NCI-H510A (cell line): ENCODE results near the gene THSD4.
A peak's percentile ranks its signal among the peaks of the same experiment; 100 is the strongest.
"Not testable (repeated sequence)": the region's sequence is repeated elsewhere in the genome, so short reads cannot be mapped to it uniquely, and the experiment has no call there.

ENCODE experiments used
- DNase-seq: peaks from one replicate; lab custom pipeline; 2025; lab: John Stamatoyannopoulos, UW

Gene THSD4

DNA sequence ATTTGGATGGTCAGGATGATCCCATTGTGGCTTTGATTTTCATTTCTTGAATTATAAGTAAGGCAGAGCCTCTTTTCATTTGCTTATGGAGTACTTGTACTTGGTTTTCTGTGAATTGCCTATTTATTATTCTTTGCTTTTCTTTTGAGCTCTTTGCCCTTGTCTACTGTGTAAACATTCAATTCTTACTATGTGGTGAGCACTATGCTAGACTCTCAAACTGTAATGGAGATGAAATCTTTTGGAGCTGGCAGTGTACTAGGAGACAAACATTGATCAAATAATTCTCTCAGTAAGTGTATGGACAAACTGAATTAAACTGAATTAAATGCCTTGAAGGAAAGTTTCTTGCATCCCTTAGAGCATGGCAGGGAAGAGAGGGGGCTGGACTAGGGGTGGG is 608.1 kb downstream of the THSD4 start:
- DNase-seq = no peak

DNA sequence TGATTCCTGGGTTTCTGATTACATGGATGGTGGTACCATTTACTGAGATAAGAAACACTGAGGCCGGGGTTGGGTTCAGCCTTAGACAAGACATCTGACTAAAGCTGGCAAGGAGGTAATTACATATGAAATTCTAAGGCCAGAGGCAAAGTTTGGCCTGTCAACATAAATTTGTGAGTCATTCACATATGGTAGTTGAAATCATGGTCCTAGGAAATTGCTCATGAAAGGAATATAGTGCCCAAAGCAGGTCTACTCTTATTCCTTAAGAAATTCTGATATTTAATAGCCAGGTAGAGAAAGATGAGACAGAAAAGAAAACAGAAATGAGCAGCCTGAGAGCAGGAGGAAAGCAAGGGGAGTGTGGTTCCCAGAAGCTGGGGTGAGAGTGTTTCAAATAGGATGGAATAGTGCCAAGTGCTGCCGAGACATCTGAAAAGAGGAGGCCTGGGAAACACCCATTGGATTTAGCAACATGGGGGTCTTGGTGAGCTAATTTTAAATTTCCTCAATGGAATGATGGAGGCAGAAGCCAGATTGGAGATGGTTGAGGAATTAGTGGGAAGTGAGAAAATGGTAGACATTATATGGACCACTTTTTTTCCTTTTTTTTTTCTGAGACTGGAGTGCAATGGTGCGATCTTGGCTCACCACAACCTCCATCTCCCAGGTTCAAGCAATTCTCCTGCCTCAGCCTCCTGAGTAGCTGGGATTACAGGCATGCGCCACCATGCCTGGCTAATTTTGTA is 610.1 kb downstream of the THSD4 start:
- DNase-seq = not testable (repeated sequence)

- DNase-seq = no peak
These were observed 613.6 kb downstream of the THSD4 start for GRCh38 chr15:71728881-71729280.

- no peak for DNase-seq
These were observed 614.0 kb downstream of the THSD4 start for GRCh38 chr15:71729319-71729718.

DNA sequence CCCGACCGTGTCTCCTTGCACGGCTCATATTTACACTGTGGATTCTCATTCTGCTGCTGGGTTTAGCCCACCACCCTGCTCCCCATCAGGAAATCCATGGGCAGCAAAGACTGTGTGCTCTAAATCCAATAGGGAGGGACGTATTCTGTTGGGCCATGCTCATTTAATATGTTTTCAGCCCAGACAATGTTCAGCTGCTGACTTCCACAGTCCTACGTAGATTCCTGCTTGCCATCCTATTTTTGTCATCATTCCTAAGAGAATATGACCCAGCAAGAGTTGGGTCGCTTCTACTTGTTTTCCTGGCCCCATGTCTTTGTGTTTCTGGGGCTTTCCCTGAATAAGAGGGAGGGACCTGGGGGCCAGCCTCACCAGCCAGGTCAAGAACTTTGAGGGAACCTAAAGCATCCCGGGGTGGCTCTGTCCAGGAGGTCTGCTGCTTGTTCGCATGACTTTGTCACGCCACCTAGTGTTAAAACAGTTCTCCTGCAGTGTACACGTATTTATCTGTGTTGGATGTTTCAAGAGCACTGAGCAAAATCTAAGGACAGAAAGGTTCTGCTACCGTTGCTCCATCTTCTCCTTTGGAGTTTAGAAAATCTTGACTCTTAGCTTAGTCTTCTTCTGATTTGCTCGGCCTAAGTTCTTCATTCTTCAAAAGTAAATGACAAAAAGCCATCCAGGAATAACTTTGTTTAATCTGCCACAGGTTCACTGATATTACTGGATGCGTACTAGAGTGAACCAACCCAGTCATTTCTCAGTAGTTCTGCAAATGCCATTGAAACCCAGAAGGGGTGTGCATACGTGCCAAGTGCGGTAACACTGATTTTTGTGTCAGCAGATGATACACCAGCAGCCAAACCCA is 615.2 kb downstream of the THSD4 start:
- no peak for DNase-seq

- DNase-seq = no peak
These were observed 617.4 kb downstream of the THSD4 start for GRCh38 chr15:71732636-71733035.

- DNase-seq = no peak
These were observed 617.9 kb downstream of the THSD4 start for GRCh38 chr15:71733122-71733521.

- DNase-seq = no peak
These were observed 619.6 kb downstream of the THSD4 start for GRCh38 chr15:71734709-71735384.

GRCh38 chr15:71735385-71735757 is 620.1 kb downstream of the THSD4 start:
- DNase-seq = no peak

DNA sequence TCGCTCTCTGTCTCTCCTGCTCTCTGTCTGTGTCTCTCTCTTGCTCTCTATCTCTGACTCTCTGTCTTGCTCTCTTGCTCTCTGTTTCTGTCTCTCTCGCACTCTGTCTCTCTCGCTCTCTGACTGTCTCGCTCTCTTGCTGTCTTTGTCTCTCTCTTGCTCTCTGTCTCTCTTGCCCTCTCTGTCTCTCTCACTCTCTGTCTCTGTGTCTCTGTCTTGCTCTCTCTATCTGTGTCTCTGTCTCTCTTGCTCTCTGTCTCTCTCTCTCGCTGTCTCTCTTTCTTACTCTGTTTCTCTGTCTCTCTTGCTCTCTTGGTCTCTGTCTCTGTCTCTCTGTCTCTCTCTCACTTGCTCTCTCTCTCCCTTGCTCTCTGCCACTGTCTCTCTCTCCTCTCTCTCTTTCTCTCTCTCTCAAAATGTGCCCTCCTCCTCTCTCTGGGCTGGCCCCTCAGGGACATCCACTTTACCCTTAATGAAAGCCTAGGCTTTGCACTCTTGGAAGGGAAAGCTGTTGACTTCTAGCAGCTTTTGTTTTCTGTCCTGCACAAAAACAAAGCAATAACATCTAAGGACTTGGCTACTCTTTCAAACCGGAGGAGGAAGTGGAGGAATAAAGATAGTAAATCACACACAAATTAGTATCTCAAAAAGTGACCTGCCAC is 621.1 kb downstream of the THSD4 start:
- no peak for DNase-seq

DNA sequence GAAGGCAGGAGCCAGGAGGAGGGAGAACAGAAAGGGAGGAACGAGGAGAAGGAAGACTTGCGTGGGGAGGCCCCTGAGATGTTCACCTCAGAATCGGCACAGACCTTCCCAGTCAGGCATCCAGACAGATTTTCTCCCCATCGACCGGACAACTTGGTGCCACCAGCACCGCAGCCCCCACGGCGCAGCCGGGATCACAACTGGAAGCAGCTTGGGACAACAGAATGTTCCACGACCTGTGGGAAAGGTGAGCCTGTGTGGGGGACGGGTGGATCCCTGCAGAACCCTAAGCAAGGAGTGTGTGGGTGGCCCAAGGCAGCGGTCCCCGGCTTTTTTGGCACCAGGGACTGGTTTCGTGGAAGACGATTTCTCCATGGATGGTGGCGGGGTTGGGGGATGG is 622.5 kb downstream of the THSD4 start:
- DNase-seq = no peak

DNA sequence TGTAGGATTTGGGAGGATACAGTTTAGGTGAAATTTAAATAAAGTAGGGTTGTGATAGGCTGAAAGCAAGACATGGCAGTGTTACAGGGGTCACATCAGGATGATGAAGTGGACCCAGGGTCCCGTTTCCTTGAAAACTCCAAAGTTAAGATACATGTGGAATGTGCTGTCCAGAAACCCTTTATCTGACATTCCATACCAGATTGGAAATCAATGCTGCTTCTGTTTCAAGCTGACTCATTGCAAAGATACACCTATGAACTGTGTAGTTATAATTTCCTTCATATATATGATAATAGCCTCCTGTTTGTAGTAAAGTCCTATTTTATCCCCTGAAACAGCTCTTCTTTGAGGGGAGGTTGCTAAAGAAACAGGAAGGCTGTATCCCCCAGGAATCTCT is 624.1 kb downstream of the THSD4 start:
- no peak for DNase-seq

DNA sequence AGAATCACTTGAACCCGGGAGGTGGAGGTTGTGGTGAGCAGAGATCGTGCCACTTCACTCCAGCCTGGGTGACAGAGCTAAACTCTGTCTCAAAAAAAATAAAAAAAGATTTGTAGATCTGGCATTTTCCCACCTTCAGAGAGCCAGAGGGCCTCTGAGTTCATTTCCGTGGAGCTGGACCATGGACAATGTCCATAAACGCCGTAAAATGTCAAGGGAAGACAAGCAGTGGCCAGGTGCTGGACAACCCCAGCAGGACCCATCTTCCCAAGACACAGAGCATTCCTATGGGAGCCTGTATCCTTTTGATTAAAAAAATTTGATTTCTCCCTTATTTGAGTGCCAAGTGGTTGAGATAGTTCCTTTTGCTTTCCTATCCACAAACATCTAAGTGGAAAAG is 627.7 kb downstream of the THSD4 start:
- no peak for DNase-seq

- DNase-seq = no peak
These were observed 628.7 kb downstream of the THSD4 start for GRCh38 chr15:71743861-71744382.

GRCh38 chr15:71746719-71747118 is 631.4 kb downstream of the THSD4 start:
- DNase-seq = peak; percentile 81

GRCh38 chr15:71747128-71748083 is 632.1 kb downstream of the THSD4 start:
- DNase-seq = no peak

DNA sequence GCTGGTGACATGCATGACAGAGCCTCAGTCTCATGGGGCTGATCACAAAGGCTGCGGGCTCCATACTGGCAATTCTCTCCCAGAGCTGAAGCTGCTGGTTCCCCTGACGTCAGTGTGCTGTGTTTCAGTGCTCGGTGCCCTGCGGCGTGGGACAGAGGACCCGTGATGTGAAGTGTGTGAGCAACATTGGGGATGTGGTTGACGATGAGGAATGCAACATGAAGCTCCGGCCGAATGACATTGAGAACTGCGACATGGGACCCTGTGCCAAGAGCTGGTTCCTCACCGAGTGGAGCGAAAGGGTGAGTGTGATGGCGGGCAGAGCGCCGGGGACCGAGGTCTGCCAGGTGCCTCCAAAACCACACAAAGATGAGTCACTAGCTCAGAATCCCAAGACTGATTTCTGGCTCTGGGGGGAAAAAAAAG is 633.0 kb downstream of the THSD4 start:
- no peak for DNase-seq

GRCh38 chr15:71749500-71749899 is 634.2 kb downstream of the THSD4 start:
- DNase-seq = no peak

GRCh38 chr15:71752128-71752527 is 636.9 kb downstream of the THSD4 start:
- DNase-seq = no peak

GRCh38 chr15:71752604-71753289 is 637.5 kb downstream of the THSD4 start:
- DNase-seq = no peak
